Heart left ventricle (tissue), 16 donors: ENCODE results near the gene NOVA1. TPM values are rescaled to one million over a fixed set of nuclear protein-coding genes. Genes with fewer than 3 reads are reported as not detected.

Experiments
- ATAC-seq, 4 donors: fragments of 200-7000 bp; cut with Tn5 transposase; one replicate each; pipeline ENCODE4 v1.9.1; 2020 to 2022; ENCODE audit warnings: moderate library complexity in 4 of 4, mild to moderate bottlenecking in 3 of 4, moderate number of reproducible peaks in 1 of 4
- DNase-seq, 5 donors: peaks; one replicate each; pipeline ENCODE4 v3.0.0-alpha.2; 2020
- H3K27ac ChIP-seq, 12 donors: fragments of 200-600 bp; sonication (generic) in 4 of 12; one replicate each; pipeline versions ENCODE4 v1.5.0 to v1.8.0; 2016 to 2022; ENCODE audit warnings: mild to moderate bottlenecking in 2 of 12
- H3K27me3 ChIP-seq, 9 donors: fragments of 200-600 bp; sonication (generic) in 2 of 9; one replicate each; pipeline versions ENCODE4 v1.5.1 to v1.8.0; 2016 to 2022; ENCODE audit warnings: mild to moderate bottlenecking in 3 of 9
- H3K36me3 ChIP-seq, 9 donors: fragments of 200-600 bp; sonication (generic) in 2 of 9; one replicate each; pipeline versions ENCODE4 v1.5.0 to v1.8.0; 2018 to 2022; ENCODE audit warnings: mild to moderate bottlenecking in 2 of 9
- H3K4me1 ChIP-seq, 12 donors: fragments of 200-600 bp; sonication (generic) in 4 of 12; one replicate each; pipeline versions ENCODE4 v1.5.0 to v1.8.0; 2016 to 2022; ENCODE audit warnings: mild to moderate bottlenecking in 3 of 12
- H3K4me3 ChIP-seq, 12 donors: fragments of 200-600 bp; sonication (generic) in 4 of 12; one replicate each; pipeline versions ENCODE4 v1.5.0 to v1.8.0; 2017 to 2022; ENCODE audit warnings: mild to moderate bottlenecking in 9 of 12, moderate library complexity in 4 of 12
- H3K9me3 ChIP-seq, 12 donors: fragments of 200-600 bp; sonication (generic) in 4 of 12; one replicate each; pipeline versions ENCODE4 v1.5.0 to v1.8.0; 2016 to 2022; ENCODE audit warnings: mild to moderate bottlenecking in 1 of 12
- POLR2A ChIP-seq, 2 donors: fragments of 450-650 bp; IDR thresholded peaks; one replicate each; pipeline ENCODE4 v1.6.1; 2017; ENCODE audit warnings: antibody characterized with exemption in 2 of 2, mild to moderate bottlenecking in 2 of 2, moderate library complexity in 2 of 2
- WGBS, 4 donors: extraction: QIAGEN DNeasy Blood & Tissue Kit in 2 of 4; methylation state at CpG; one replicate each; pipeline versions ENCODE4 v1.1.5 to v1.1.7; 2013 to 2018; 5-methylcytosine and 5-hydroxymethylcytosine counted together
- intact Hi-C, 10 donors: fragments of 100-400 bp; cut with DNase I; formaldehyde crosslinking; loops; one replicate each; pipeline versions ENCODE4 v1.11.1 to v1.14.2; 2022
- polyA plus RNA-seq, 2 donors: library from polyadenylated mRNA; stranded (reverse); fragments of 200-250 nt; gene quantifications; one replicate each; pipeline ENCODE4 v1.2.3, GENCODE V29; 2013
- total RNA-seq, 9 donors: library from RNA; depleted of rRNA in 2 of 9; stranded (reverse); fragments of >200 nt in 2 of 9; fragmentation: NEBNext Ultra II Directional in 3 of 9; extraction: Animal tissue kit (Norgen Biotek cat#: 25700) in 3 of 9; gene quantifications; one replicate each; pipeline versions ENCODE4 v1.1.0 to v1.2.4, GENCODE V29; 2016 to 2023
- TF ChIP-seq, protein P1 (sequence below), 12 donors: fragments of 200-600 bp; sonication (generic) in 4 of 12; IDR thresholded peaks; one replicate each; pipeline versions ENCODE4 v1.5.0 to v1.8.0; 2018 to 2022; ENCODE audit warnings: antibody characterized with exemption in 12 of 12, mild to moderate bottlenecking in 5 of 12
- donor health status: ischemic (EF 13 %, LVEDD 7.1; RV severe dilation, severe dysfunction).
- donor health status: healthy with polysubstance abuse.
- donor health status: DM: no; HTN: yes; CAD: no.
- donor health status: DM: no; HTN: no; CAD: no.
- donor health status: ischemic (EF 25% LVEDD 6.9; RV normal size, moderate dysfunction).
- donor health status: ischemic (EF 25% LVEDD 5.7; RV mildly dilated, moderate dysfunction).
- donor health status: healthy.
- donor health status: DM: yes; HTN: yes; CAD: no.
- donor health status: ischemic (EF 35%, LVEDD 5.7; RV mildly dilated, moderate dysfunction).
- donor health status: nonischemic (EF 11% LVEDD 7.7; RV severe dilation, severe dysfunction).
- donor health status: DM: yes; HTN: yes; CAD: no.
- donor health status: PGD.
- donor health status: ischemic (EF 29% LVEDD 5.4; RV normal size, mild dysfunction).
- donor health status: nonischemic (EF 23%, LVEDD 6.1; RV moderate dilation, normal function).

Gene NOVA1
- total and polyA plus RNA-seq, 11 donors, result 0.60 to 3.8 (median 2.4) TPM

DNA sequence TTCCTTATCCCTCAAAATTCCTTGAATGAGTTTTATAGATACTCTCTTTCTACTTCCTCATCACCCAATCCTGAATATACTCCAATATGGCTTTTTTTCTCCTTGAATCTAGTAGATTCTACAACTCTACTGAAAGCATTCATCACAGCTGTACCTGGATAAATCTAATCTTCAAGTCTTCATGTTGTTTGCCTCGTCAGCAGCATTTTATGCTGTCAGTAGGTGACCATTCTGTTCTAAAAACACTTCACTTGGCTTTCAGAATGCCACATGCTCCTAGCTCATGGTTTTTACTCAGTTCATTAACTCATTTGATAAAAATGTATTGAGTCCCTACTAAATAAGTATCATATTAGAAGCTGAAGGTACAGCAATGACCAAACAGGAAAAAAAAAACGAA lies 113.3 kb downstream of the NOVA1 start:
- ATAC-seq (no peak), DNase-seq (no peak)
- H3K27ac ChIP-seq, result no peak overlapping the region
- no peaks in the 10 kb centered on the region for H3K27me3 ChIP-seq
- WGBS, 4 donors, result 80 to 93% (median 84%) methylated on average over 2 of the region's 2 CpGs
- no peak for TF ChIP-seq POLR2A (IDR thresholded peaks at IDR 0.05)
- TF ChIP-seq, protein P1, sequence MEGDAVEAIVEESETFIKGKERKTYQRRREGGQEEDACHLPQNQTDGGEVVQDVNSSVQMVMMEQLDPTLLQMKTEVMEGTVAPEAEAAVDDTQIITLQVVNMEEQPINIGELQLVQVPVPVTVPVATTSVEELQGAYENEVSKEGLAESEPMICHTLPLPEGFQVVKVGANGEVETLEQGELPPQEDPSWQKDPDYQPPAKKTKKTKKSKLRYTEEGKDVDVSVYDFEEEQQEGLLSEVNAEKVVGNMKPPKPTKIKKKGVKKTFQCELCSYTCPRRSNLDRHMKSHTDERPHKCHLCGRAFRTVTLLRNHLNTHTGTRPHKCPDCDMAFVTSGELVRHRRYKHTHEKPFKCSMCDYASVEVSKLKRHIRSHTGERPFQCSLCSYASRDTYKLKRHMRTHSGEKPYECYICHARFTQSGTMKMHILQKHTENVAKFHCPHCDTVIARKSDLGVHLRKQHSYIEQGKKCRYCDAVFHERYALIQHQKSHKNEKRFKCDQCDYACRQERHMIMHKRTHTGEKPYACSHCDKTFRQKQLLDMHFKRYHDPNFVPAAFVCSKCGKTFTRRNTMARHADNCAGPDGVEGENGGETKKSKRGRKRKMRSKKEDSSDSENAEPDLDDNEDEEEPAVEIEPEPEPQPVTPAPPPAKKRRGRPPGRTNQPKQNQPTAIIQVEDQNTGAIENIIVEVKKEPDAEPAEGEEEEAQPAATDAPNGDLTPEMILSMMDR (IDR thresholded peaks at IDR 0.05), result no peak
- no peaks in the 10 kb centered on the region for H3K4me1 ChIP-seq
- intact Hi-C loops, result no loop called here
- H3K4me3 ChIP-seq, result no peak overlapping the region
- H3K9me3 ChIP-seq, result peaks cover 0 to 6% (median 0%) of the 10 kb centered on the region in 12 donors
- no peaks in the 10 kb centered on the region for H3K36me3 ChIP-seq

DNA sequence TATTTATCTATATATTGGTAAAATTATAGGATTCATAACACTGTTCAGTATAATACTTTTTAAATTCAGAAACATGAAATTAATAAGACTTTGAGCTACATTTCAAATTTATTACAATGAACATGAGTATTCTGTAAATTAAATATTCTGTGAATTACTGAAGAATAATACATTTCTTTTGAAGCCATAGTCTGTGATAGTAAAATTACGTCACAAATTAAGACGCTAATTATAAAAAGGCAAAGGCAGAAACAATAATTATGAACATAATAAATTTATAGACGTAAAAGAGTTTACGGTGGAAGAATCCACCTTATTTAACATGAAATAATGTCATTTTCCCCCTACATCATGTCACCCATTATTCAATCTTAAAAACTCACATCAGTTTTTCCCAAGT lies 118.9 kb downstream of the NOVA1 start:
- 95 to 97% (median 97%) methylated on average over 4 of the region's 4 CpGs for WGBS, 4 donors
- ATAC-seq, result no peak
- Histone ChIP-seq H3K27ac (no peak overlapping the region), H3K36me3 (no peaks in the 10 kb centered on the region), H3K9me3 (no peaks in the 10 kb centered on the region), H3K4me1 (no peaks in the 10 kb centered on the region), H3K4me3 (no peak overlapping the region), H3K27me3 (no peaks in the 10 kb centered on the region)
- no peak for TF ChIP-seq POLR2A (IDR thresholded peaks at IDR 0.05)
- TF ChIP-seq, protein P1 (IDR thresholded peaks at IDR 0.05), result no peak
- intact Hi-C loops, result no loop called here
- no peak for DNase-seq

DNA sequence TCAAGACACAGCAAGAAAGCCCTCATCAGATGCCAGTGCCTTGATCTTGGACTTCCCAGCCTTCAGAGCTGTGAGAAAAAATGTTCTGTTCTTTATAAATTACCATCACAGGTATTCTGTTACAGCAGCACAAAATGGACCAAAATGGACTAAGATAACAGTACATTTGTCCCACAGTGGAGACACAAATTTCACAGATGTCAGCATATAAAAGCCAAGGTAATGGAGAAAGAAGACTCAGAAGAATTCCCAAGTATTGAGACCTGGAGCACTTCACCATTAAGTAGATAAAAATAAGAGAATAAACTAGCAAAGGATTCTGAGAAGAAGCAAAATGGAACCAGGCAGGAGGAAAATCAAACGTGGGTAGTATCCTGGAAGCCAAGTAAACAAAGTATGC lies 131.0 kb downstream of the NOVA1 start:
- H3K4me1 ChIP-seq, result no peaks in the 10 kb centered on the region
- H3K27me3 ChIP-seq, result no peaks in the 10 kb centered on the region
- H3K27ac ChIP-seq, result no peak overlapping the region
- intact Hi-C loops, result no loop called here
- no peak overlapping the region for H3K4me3 ChIP-seq
- peaks cover 0 to 12% (median 0%) of the 10 kb centered on the region in 12 donors for H3K9me3 ChIP-seq
- no peaks in the 10 kb centered on the region for H3K36me3 ChIP-seq
- ATAC-seq (no peak), DNase-seq (no peak)
- TF ChIP-seq POLR2A (IDR thresholded peaks at IDR 0.05), result no peak
- TF ChIP-seq, protein P1 (IDR thresholded peaks at IDR 0.05), result no peak
- 65 to 78% (median 71%) methylated on average over 1 of the region's 1 CpG for WGBS, 4 donors

DNA sequence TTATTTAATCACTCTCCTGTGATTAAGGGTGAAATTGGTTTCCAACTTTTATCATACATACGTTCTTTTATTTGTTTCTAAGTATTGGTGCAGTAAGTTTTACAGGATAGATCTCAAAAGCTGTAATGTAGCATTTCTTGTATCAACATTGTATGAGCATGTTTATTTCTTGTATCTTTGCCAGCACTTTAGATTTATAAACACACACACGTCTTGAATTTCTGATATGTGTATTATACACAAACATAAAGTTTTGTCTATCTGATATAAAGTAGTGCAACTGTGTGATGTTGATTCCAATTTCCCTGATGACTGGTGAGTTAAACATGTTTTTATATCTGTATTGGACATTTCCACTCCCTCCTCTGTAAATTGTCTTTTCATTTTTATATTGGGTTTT lies 134.7 kb downstream of the NOVA1 start:
- H3K9me3 ChIP-seq, result peaks cover 0 to 12% (median 0%) of the 10 kb centered on the region in 12 donors
- no peak overlapping the region for H3K4me3 ChIP-seq
- H3K4me1 ChIP-seq, result no peaks in the 10 kb centered on the region
- DNase-seq, result no peak
- WGBS, 4 donors, result 51 to 54% (median 52%) methylated on average over 2 of the region's 2 CpGs
- TF ChIP-seq, protein P1 (IDR thresholded peaks at IDR 0.05), result no peak
- no peak for TF ChIP-seq POLR2A (IDR thresholded peaks at IDR 0.05)
- H3K27me3 ChIP-seq, result no peaks in the 10 kb centered on the region
- intact Hi-C loops, result no loop called here
- no peaks in the 10 kb centered on the region for H3K36me3 ChIP-seq
- no peak for ATAC-seq
- H3K27ac ChIP-seq, result no peak overlapping the region
